HG03469 (cell line): ENCODE data around the gene RNF208.
"Not testable (repeated sequence)": the region's sequence is repeated elsewhere in the genome, so short reads cannot be mapped to it uniquely, and the experiment has no call there.

Experiments
- ATAC-seq: cut with Tn5 transposase; IDR thresholded peaks from one replicate; pipeline ENCODE4 v1.9.1; 2021; ENCODE audit warnings: mild to moderate bottlenecking, moderate library complexity, moderate number of reproducible peaks; ENCODE audit not compliant: unreplicated experiment

The RNF208 gene

DNA sequence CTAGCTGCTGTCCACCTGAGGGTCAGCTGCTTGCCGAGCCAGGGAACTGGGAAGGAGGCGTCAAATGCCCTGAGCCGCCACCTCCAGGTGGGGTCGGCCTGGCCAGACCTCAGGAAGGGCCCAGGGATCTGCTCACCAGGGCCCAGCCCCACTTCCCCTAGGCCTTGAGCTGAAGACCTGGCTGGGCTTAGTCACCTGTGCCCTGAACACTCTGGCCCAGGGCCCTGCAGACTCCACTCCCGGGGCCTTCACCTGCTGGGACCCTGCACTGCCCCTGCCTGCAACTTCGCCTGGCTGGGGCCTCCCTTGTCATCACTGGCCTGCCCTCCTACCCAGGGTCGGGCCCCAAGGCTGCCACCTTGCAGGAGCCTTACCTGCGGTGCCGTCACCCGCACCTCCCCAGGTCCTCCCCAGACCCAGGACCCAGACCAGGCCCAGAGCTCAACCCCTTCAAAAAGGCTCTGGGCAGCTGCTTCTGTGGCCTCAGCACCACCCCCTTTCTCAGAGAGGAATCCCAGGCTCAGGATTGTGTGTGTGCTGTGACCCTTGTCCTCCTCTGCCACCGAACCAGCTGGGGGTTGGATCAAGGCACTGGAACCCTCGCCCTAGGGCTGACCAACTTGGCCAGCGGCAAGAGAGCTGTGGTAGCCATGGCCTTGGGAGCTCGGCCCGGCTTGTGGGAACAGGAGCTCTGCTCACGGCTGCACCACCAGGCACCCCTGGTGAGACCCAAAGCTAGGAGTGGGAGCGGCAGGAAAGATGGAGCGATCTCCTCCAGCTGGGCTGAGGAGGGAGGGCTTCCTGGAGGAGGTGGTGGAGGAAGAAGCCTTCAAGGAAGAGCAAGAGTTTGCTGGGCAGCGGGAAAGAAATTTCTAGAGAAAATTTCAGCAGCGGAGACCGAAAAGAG lies 31.9 kb upstream of the RNF208 start:
- no peak for ATAC-seq

DNA sequence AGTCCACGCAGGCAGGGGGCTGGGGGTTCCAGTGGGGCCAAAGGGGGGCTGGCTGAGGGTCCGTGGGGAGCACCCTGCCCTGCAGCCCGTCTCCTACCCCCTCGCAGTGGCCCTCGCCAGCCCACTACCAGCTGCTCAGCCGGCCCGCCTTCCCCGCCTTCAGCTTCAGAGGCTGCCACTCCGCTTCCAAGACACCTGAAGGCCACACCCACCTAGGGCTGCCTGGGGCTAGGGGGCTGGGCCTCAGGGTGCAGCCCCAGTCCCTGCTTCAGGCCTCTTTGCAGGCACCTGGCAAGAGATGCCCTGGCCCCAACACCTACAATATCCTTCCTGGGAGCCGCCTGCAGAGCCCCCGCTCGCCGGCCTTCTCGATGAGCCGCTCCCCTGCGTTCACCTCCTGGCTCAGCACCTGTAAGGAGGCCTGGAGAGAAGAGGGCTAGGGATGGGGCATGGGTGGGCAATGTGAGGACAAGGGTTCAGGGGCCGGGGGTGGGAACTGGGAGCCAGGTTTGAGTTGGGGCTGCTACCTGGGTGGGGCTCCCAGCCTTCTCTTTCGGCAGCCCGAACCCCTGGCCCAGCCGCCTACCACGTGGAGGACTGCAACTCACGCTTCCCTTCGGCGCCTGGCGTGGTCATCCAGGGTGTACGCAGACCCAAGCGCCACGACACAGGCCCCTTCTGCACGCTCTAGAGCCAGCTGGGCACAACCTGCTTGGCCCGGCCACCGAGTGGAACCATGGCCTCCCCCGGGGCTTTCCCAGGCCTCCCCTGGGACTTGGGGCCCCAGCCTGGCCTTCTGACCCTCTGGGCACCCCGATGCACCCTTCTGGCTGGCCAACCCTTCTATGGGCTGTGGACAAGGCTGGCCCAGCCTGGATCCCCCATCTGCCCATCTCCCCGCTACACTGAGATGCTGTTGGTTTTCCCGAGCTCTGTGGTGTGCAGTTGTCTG lies 30.8 kb upstream of the RNF208 start:
- no peak for ATAC-seq

DNA sequence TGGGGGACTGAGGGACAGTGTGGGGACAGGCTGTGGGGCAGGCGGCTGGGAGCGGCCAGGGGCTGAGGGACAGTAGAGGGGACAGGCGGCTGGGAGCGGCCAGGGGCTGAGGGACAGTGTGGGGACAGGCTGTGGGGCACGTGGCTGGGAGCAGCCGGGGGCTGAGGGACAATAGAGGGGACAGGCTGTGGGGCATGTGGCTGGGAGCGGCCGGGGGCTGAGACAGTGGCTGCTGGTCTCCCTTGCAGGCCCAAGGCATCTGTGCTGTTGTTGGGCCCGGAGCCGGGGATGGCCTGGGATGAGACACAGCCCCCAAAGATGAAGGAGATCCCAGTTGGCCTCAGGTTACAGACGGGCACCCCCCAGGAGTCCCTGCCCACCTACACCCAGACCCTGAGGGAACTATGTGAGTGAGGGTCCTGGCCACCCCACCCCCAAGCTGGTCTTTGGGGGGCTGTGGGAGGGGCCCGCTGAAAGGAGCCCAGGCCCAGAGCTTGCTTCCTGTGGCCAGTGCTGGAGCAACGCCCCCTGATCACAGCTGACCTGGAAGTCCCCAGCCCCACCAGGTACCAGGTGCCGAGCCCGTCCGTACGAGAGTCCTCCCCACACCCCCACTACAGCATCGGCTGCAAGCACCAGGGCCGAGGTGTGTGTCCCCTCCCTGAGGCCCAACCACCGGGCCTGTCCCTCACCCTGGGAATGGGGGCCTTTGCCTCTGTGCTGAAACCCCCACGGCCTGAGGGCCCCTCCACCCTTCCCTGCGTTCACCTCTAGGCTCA lies 29.6 kb upstream of the RNF208 start:
- no peak for ATAC-seq

DNA sequence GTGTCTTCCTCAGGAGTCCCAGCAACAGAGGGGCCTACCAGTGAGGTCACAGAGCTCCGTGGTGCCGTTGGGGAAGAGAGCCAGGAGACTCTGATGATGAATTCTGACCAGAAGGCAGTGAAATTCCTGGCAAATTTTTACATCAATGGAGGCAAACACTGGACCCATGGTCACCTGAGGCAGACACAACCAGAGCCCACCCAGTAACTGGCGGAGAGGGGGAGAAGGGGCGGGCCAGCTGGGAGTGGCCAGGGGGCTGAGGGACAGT lies 29.1 kb upstream of the RNF208 start, which contains the start of gene STPG3:
TSS of gene STPG3 (plus strand) at position 93 of the 268 bp plus-strand sequence. CDS start at position 94, 1 bp downstream.
- no peak for ATAC-seq

DNA sequence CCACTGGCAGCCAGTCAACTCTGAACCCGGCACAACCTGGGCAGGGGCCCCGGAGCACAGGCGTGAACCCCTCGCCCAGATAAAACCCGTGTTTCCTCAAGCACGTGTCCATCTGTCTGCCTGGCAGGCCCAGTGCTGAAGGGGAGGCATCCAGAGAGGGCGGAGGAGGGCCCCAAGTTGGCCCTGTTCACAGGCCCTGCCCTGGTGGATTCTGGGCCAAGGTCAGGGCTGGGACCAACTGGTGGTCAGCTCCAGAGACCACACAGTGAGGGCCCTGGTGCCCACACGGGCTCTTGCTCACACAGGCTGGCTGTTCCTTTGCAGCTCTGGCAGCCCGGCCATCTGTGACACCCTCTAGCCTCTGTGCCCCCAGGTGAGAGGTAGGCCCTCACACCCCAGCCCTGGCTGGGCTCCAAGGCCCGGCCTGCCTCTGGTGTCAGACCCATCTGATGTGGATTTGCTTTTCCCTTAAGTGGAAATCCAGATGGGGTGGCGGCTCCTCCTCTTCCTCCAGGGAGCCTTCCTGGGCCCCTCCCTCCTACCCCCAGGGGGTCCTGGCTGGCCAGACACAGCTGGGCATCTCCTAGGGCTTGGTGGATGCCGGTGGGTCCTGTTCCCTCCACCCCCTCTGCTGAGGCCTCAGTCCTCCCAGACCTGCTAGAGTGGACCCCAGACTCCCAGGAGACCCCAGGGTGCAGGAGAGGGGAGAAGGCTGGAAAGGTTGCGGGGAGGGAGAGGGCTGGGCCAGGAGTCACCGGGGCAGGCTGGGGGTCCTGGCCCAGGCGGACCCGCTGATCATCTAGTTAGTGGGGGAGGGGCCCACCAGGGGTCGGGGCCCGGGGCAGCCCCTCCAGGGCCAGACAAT lies 28.5 kb upstream of the RNF208 start:
- ATAC-seq, result no peak

DNA sequence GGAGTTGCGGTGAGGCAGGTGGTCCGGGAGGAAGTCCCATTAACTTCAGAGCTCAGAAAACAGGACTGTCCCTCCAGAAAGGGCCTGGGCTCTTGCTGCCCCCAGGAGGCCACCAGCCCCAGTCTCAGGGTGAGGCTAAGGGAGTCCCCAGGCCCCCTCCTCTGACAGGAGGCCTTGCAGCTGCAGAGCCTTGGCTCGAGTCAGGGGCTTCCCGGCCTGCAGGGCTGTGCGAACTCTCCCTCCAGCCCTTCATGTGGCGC lies 25.8 kb upstream of the RNF208 start:
- ATAC-seq, result no peak

DNA sequence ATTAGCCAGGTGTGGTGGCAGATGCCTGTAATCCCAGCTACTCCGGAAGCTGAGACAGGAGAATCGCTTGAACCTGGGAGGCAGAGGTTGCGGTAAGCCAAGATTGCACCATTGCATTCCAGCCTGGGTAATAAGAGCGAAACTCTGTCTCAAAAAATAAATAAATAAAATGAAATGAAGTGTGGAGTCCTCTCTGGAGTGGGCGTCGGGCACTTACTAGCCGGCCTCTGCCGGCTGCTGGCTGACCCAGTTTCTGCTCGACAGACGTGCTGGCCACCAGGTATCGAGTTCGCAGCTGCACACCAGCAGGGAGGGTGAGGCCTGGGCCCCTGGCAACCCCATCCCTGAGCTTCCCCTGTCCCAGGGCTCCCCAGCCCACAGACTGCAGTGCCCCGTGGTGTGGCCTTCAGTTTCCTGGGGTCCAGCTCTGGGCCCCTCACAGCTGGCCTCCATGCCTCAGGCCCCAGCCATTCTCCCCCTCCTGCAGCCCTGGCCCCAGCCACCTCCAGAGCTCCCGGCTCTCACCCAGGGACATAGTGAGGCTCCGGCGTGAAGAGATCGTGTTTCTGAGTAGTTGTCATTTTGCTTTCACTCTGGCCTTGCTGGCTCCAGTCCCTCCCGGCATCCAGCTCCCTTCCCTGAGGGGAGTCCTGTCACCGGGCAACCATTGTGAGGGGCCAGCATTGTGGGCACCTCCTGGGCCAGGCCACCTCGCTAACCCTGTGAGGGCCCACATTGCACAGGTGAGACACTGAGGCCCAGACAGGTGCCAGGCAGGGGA lies 25.3 kb upstream of the RNF208 start:
- no peak for ATAC-seq

DNA sequence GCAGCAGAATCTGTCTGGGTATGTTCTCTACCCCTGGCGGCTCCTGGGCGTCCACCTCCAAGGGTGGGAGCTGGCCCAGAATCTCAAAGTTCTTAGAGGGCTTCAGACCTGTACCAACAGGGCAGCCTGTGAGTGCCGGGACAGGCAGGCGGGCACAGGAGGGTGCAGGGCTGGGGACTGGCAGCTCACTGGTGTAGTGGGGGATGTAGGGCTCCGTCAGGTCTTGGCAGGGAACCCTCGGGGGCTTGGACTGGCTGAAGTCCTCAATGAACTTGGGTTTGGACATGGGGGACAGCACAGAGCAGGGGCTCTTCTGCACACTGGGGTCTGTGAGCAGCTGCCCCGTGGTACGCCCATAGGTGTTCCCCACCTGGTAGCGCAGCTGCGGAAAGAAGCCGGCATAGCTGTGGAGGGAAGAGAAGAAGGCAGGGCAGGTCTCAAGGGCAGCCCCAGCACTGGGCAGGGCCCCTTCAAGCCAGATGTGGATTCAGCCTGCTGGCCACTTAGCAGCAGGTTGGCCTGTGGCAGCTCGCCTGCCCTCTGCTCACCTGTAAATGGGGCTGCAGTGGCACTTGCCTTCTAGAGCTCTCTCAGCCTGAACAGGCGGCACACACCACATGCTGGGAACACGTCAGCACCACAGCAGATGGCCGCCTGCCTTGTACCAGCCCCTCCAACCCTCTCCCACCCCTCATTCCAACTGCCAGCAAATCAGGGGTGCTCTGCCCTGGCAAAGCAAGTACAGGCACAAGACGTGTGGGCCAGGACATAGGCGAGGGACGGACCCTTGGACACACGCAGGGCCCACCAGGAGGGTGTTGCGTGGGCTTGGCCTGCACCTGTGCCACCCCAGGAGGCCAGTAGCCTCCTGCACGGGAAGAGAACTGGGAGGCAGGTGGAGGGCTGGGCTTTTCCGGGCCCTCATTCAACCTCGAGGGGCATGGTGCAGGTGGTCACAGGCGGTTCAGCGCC lies 23.7 kb upstream of the RNF208 start:
- no peak for ATAC-seq

DNA sequence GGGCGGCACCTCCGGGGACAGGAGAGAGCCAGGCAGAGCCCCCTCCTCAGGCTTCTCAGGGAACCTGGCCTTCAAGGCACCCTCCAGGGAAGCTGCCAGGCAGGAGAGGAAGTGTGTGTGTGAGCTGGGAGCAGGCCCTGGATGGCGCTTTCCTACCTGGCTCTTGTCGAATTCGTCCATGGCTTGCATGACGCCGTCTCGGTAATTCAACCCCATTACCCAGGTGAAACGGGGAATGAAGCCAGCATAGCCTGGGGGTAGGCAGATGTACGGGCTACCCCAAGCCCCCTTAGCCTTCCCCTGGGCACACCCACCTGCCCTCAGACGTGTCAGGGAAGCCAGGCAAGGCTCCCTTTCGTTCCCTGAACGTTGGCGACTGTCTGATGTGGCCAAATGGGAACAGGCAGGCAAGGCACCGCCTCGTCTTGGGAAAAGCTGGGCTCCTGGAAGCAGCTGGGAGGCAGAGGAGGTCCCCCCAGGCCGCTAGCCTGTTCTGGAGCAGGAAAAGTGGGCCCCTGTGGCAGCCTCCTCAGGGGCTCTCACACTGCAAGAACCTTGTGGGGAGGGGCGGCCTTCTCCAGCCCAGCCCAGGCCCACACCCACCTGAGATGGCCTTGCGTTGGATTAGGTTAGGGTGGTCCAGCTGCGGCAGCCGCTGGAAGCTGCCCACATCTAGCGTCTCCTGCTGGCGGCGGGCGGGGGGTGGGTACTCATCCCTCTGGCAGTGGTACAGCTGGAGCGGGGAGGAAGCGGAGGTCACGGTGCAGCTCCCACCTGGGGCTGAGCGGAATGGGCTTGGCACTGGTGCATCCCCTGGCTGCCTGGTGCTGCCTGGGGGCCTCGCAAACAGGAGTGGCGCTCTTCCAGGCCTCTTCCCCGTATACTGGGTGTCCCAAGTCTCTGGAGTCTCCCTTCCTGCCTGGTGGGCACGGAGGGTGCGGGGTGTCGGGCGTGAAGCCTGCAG lies 22.7 kb upstream of the RNF208 start:
- ATAC-seq, result no peak

DNA sequence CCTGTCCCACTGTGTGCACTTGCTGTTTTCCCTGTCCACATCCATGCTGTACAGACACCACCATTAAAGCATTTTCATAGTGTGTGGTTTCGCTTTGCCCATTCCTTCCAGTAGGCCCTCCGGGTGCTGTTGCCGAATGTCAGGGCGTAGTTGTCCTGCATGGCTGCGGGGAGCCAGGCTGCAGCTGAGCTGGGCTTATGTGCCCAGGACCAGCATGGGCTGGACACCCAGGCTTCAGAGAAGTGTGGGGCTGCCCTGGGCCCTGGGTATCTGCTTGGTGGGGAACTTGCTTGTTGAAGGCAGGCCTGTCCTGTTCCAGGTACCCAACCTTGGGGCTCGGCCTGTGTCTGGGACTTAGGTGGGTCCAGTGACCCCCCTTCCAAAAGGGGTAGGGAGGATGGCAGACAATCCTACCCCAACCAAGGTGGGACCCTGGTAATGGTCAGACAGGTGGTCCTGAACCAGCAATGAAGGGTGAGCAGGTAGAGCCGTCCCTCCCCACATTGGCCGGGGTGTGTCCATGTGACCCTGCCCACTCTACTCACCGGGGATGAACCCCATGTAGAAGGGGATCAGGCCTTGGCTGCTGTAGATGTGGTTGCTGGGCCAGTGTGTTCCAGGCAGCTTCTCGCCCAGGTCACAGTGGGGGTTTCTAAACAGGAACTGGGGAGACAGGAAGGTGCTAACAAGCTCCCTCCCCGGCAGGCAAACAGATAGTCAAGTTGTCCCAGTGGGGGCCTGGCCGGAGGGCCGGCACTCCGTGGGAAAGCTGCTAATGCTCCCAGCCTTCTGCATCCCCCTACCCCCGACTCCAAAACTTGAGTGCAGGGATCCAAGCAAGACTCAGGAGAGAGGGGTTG lies 21.8 kb upstream of the RNF208 start:
- ATAC-seq, result no peak

DNA sequence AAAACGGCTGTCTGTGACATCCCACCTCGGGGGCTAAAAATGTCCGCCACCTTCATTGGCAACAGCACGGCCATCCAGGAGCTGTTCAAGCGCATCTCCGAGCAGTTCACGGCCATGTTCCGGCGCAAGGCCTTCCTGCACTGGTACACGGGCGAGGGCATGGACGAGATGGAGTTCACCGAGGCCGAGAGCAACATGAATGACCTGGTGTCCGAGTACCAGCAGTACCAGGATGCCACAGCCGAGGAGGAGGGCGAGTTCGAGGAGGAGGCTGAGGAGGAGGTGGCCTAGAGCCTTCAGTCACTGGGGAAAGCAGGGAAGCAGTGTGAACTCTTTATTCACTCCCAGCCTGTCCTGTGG lies 21.2 kb upstream of the RNF208 start:
- ATAC-seq, result not testable (repeated sequence)

DNA sequence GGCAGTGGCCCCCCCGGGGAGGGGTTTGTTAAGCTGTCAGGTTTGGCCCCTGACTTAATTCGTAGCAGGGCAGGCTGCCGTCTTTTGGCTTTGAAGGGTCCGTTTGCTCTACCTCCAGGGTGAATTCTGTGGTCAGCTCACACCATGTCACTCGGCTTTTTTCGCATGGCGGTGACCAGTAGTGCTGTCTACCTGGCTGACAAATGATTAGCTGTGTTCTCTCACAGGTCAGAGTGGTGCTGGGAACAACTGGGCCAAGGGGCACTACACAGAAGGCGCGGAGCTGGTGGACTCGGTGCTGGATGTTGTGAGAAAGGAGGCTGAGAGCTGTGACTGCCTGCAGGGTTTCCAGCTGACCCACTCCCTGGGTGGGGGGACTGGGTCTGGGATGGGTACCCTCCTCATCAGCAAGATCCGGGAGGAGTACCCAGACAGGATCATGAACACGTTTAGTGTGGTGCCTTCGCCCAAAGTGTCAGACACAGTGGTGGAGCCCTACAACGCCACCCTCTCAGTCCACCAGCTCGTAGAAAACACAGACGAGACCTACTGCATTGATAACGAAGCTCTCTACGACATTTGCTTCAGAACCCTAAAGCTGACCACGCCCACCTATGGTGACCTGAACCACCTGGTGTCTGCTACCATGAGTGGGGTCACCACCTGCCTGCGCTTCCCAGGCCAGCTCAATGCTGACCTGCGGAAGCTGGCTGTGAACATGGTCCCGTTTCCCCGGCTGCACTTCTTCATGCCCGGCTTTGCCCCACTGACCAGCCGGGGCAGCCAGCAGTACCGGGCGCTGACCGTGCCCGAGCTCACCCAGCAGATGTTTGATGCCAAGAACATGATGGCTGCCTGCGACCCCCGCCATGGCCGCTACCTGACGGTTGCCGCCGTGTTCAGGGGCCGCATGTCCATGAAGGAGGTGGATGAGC lies 20.5 kb upstream of the RNF208 start:
- no peak for ATAC-seq

DNA sequence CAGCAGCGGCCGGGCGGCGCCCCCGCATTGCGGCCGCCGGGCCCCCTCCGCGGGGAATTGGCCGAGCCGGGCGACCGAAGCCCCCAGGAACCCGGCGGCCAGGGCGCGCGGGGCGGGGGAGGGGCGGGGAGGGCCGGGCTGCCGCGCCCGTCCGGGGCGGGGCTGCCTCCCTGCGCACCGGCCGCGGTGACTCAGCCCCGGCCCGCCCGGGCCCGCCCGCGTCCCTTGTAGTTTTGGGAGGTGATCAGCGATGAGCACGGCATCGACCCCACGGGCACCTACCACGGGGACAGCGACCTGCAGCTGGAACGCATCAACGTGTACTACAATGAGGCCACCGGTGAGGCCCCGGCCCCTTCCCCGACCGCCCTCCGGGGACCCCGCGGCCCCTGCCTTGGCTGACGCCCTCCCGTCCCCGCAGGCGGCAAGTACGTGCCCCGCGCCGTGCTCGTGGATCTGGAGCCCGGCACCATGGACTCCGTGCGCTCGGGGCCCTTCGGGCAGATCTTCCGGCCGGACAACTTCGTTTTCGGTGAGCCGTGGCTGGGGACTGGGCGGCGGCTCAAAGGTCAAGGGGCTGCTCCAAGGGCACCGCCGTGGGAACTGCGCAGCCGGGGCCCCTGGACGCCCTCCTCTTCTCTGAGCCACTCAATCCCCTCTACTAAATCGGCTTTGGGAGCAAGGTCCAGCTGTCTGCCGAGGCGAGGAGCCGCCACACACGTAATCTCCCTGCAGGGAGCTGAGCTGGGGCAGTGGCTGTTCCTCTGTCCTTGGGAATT lies 19.6 kb upstream of the RNF208 start:
- no peak for ATAC-seq

DNA sequence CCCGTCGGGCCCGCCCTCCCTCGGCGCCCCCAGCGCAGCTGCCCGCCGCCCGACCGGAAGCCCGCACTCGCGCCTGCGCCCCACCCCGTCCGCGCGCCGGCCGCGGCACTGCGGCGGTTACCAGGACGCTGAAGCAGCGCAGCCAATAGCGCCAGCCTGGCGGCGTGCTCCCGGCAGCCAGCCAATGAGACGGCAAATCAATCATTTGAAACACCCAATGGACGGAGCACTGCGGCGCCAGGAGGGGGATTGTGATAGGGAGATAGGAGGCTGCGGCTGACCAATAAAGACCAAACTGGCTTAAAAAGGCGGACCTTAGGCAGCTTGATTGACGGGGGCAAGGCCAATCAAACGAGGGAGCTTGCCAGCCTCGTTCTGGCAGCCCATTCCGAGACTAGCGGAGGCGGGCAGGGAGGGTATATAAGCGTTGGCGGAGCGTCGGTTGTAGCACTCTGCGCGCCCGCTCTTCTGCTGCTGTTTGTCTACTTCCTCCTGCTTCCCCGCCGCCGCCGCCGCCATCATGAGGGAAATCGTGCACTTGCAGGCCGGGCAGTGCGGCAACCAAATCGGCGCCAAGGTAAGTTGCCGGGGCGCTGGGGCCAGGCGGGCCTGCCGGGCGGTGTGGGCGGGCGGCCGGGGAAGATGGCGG lies 18.9 kb upstream of the RNF208 start, which contains the start of gene TUBB4B:
TSS of gene TUBB4B (plus strand) at position 447 of the 649 bp plus-strand sequence. CDS start at position 521, 74 bp downstream.
- ATAC-seq, result peak; percentile 76
